ENCODE measurements around the gene CBX8. TPM values are rescaled to one million over a fixed set of nuclear protein-coding genes. Genes with fewer than 3 reads are reported as not detected.

Gene CBX8
- total RNA-seq, 2 donors from 2014 or later, result 2.5 to 3.6 TPM

GRCh38 chr17:79742951-79743476, 53.9 kb downstream of the CBX8 start:
- peak overlapping the region; percentile 47 for H3K4me3 Mint-ChIP-seq
- no peak for ATAC-seq
- no peaks in the 10 kb centered on the region for H3K9me3 ChIP-seq (ENCODE audit: control insufficient read depth, low read length, poor library complexity, severe bottlenecking)
- H3K27me3 Mint-ChIP-seq, result peaks cover 56% of the 10 kb centered on the region
- H3K27ac Mint-ChIP-seq, result no peak overlapping the region
- H3K4me1 Mint-ChIP-seq, result peaks cover 9% of the 10 kb centered on the region
- H3K36me3 Mint-ChIP-seq (ENCODE audit: low read depth), result peaks cover 11% of the 10 kb centered on the region
- DNase-seq, result no peak

- H3K27me3 Mint-ChIP-seq, result peaks cover 51% of the 10 kb centered on the region
Observed at GRCh38 chr17:79742589-79742918, 54.3 kb downstream of the CBX8 start.

More at GRCh38 chr17:79742589-79742918, 54.3 kb downstream of the CBX8 start:
- H3K4me1 Mint-ChIP-seq, result peaks cover 5% of the 10 kb centered on the region
- no peak overlapping the region for H3K4me3 Mint-ChIP-seq
- peaks cover 8% of the 10 kb centered on the region for H3K36me3 Mint-ChIP-seq (ENCODE audit: low read depth)
- DNase-seq (no peak), ATAC-seq (no peak)
- H3K27ac Mint-ChIP-seq, result no peak overlapping the region
- H3K9me3 ChIP-seq (ENCODE audit: control insufficient read depth, low read length, poor library complexity, severe bottlenecking), result no peaks in the 10 kb centered on the region

Other genes starting within 250 kb of the CBX8 start
- gene RBFOX3, start 186.0 kb downstream of the CBX8 start, total RNA-seq, result under 1 TPM in 1 of 2 donors, not detected in 1; 0.12 TPM
- gene ENPP7, start 66.1 kb downstream of the CBX8 start, total RNA-seq, result not detected
- gene CBX2, start 18.9 kb downstream of the CBX8 start, total RNA-seq, result under 1 TPM in 1 of 2 donors, not detected in 1; 0.18 TPM
- gene CBX4, start 42.4 kb upstream of the CBX8 start, total RNA-seq, result 100 to 1,000 TPM; 103 to 110 TPM
- gene TBC1D16, start 238.8 kb upstream of the CBX8 start, total RNA-seq, result 1 to 10 TPM; 1.9 to 2.6 TPM
- gene CCDC40, start 239.6 kb upstream of the CBX8 start, total RNA-seq, result 1 to 10 TPM; 3.4 to 4.5 TPM

Measured in T-helper 17 cell (primary cell).